Erythroblast (primary cell): ENCODE results near the gene RWDD3.

Source experiments
- GATA1 ChIP-seq: IDR thresholded peaks from 2 replicates; pipeline ENCODE4 v1.6.1; 2011; ENCODE audit warnings: low read depth, mild to moderate bottlenecking, control low read depth, low read length, moderate library complexity
- POLR2A ChIP-seq: IDR thresholded peaks from 2 replicates; pipeline ENCODE4 v1.6.1; 2011; ENCODE audit warnings: mild to moderate bottlenecking, low read length

GRCh38 chr1:95233319-95233736 lies 682 bp upstream of the RWDD3 start:
- TF ChIP-seq POLR2A, result no peak
- no peak for TF ChIP-seq GATA1
